ENCODE measurements around the gene TMED8. TPM values are rescaled to one million over a fixed set of nuclear protein-coding genes. Genes with fewer than 3 reads are reported as not detected.
A peak's percentile ranks its signal among the peaks of the same experiment; 100 is the strongest.

Gene TMED8
- total RNA-seq, 1 donor from 2014 or later, result 4.8 TPM

- ATAC-seq (ENCODE audit: poor library complexity) (no peak), DNase-seq (no peak)
- intact Hi-C loops (cut with DNase I), result loop anchor here (10.0 kb wide), 1 partner anchor 436 kb away; no protein-coding TSS in a partner anchor
These were observed 65.7 kb downstream of the TMED8 start for GRCh38 chr14:77311217-77311616.

GRCh38 chr14:77310026-77310425 is 66.9 kb downstream of the TMED8 start:
- intact Hi-C loops (cut with DNase I), result loop anchor here (10.0 kb wide), 1 partner anchor 435 kb away; no protein-coding TSS in a partner anchor
- DNase-seq, result no peak
- no peak for ATAC-seq (ENCODE audit: poor library complexity)

DNA sequence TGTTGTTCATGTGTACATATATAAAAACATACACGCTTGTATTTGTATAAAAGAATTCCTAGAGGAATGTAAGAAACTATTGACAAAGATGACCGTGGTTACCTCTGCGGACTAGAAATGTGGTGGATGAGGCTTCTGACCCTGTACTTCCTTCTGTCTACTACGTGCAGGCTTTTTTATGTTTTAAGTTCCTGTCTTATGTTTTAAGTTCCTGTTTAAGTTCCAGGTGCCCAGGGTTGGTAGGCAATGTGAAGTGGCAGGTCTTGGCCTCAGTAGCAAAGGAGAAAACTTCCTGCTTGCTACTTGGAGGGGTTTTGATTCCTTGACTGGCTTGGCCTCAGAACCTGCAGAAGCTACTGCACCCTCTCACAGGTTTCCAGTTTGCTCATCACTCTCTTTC is 67.8 kb downstream of the TMED8 start:
- intact Hi-C loops (cut with DNase I), result no loop called here
- ATAC-seq (ENCODE audit: poor library complexity) (no peak), DNase-seq (no peak)

DNA sequence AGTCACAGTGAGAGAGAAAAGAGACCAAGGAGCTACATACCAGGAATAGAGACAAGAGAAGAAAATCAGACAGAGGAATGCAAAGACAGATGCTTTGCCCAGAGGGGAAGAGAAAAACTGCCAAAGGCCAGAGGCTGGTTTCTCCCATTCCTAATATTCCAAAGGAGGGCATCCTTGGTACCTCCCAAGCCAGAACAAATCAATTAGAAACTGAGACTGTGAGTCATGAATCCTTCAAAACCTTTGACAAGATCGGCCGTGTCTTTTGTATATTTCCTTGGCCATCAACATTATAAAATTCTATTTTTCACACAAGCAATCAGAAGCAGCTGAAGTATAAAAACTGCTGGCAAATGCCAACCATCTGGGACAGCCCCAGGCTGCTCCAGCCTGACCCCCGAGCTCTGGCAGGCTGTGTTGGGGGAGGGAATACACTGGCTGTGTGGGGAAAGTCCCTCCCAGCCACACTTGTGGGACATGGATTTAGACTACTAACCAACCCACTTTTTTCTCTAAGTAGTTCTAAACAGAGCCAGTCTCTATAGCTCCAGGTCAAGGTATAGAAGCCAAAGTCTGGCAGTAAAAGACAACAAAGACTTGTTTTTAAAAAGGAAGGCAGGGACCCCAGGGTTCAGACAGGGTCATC is 69.9 kb downstream of the TMED8 start:
- ATAC-seq (ENCODE audit: poor library complexity), result no peak
- intact Hi-C loops (cut with DNase I), result no loop called here
- no peak for DNase-seq

DNA sequence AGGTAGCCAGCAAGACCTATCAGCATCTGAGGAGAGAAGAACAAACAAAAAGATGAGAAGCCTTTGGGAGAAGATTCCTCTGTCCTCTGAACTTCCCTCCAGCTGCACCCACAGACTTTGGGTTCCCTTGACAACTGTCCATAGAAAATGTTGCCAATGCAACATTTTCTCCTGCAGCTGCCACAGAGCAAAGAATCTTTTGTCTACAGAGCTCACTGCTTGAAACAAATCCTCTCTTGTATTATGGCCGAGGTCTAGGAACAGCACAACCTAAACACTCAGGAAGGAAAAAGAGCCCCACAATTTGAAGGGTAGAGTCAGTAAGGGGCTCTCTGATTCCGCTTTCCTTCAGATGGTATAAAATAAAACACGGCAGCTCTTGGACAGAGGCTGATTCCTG is 70.5 kb downstream of the TMED8 start:
- ATAC-seq (ENCODE audit: poor library complexity), result no peak
- DNase-seq, result no peak
- intact Hi-C loops (cut with DNase I), result no loop called here

DNA sequence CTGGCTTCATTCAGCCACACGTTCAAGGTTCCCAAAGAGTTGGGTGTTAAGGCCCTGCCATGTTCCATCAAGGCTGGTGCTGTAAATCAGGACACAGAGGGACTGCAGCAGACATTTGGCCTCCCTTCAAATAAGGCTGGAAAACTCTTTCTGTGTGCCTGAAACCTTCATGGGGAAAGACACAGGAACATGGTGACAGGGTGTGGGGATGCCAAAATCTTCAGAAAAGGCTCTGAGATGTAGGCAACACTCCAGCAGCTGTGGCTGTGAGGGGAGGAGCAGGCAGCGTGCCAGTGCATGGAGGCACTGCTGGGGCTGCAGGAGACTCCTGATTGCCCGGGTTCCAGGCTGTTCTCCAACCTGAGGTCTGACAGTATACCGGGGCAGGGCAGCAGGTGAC is 71.2 kb downstream of the TMED8 start:
- intact Hi-C loops (cut with DNase I), result no loop called here
- DNase-seq (no peak), ATAC-seq (ENCODE audit: poor library complexity) (no peak)

- ATAC-seq (ENCODE audit: poor library complexity) (no peak), DNase-seq (no peak)
- intact Hi-C loops (cut with DNase I), result no loop called here
These were observed 73.3 kb downstream of the TMED8 start for GRCh38 chr14:77303417-77304156.

DNA sequence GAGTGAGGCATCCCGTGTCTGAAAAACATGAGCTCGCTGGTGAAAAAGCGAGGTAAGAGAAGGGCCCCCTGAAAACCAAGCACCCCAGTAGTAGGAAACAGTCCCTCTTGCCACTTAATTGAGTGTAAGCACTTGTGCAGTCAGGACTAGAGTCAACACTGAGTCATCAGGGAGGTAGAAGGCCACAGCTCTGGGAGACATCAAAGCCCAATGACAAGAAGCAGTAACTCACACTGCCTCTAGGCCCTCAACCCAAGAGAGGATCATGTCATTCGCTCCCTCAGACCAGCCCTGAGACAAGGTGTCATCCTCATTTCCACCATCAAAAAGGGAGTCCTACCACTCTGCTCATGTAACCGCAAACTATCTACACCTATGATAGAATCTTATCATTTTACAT is 74.0 kb downstream of the TMED8 start:
- no peak for ATAC-seq (ENCODE audit: poor library complexity)
- intact Hi-C loops (cut with DNase I), result no loop called here

GRCh38 chr14:77301103-77301502 is 75.8 kb downstream of the TMED8 start:
- DNase-seq (peak; percentile 79), ATAC-seq (ENCODE audit: poor library complexity) (peak; percentile 77)
- intact Hi-C loops (cut with DNase I), result no loop called here

More for the DNA sequence above, 74.0 kb downstream of the TMED8 start:
- no peak for DNase-seq

GRCh38 chr14:77299771-77300170 is 77.1 kb downstream of the TMED8 start:
- intact Hi-C loops (cut with DNase I), result no loop called here
- DNase-seq (no peak), ATAC-seq (ENCODE audit: poor library complexity) (peak; percentile 20)

- intact Hi-C loops (cut with DNase I), result no loop called here
- DNase-seq (no peak), ATAC-seq (ENCODE audit: poor library complexity) (no peak)
These were observed 80.0 kb downstream of the TMED8 start for GRCh38 chr14:77296906-77297305.

DNA sequence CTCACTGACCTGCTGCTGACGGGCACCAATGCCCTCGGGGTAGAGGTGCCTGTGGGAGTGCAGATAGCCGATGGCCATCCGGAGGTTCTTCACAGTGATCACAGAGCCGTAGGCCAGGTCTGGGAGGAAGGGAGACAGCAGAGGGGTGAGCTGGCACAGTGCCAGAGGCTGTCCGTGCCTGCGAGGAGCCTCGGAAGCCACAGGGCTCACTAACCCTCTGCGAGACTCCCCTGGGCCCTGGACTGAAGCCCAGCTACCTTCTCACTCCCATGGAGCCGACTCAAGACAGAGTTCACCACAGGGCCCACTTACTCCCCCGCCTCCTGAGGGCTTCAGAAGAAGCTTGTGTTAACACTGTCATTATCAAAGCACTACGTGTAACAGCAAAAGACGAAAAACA is 80.7 kb downstream of the TMED8 start:
- intact Hi-C loops (cut with DNase I), result no loop called here
- DNase-seq (no peak), ATAC-seq (ENCODE audit: poor library complexity) (no peak)

DNA sequence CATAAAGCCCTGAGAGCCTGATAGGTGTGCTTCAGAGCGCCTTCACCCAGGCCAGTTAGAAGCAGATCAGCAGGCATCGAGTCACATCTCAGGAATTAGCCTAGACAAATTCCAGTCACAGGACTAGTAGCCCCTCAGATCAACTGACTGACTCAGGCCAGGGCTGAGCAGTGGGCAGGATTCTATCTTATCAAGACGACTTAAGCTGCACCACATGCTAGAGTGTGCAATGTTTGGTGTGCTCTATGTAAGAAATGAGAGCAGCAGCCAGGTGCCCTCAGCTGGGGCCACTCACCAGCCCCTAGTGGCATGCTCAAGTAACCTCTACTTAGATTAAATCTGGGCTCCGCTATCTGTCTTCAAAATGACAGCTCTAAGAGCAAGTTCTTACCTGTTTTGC is 86.2 kb downstream of the TMED8 start:
- DNase-seq, result no peak
- ATAC-seq (ENCODE audit: poor library complexity), result no peak
- intact Hi-C loops (cut with DNase I), result no loop called here

GRCh38 chr14:77286576-77286975 is 90.3 kb downstream of the TMED8 start:
- intact Hi-C loops (cut with DNase I), result no loop called here
- ATAC-seq (ENCODE audit: poor library complexity) (no peak), DNase-seq (no peak)

Other genes with a start within 250 kb of the TMED8 start
- gene ZDHHC22, start 235.3 kb downstream of the TMED8 start, total RNA-seq, result not detected
- gene TMEM63C, start 195.3 kb downstream of the TMED8 start, total RNA-seq, result 2.9 TPM
- not detected for gene NGB, start 105.9 kb downstream of the TMED8 start, total RNA-seq
- 19.7 TPM for gene POMT2, start 56.2 kb downstream of the TMED8 start, total RNA-seq
- 14.9 TPM for gene GSTZ1, start 56.1 kb downstream of the TMED8 start, total RNA-seq
- gene SAMD15, start 285 bp upstream of the TMED8 start, total RNA-seq, result not detected
- gene NOXRED1, start 46.4 kb upstream of the TMED8 start, total RNA-seq, result not detected
- 10.9 TPM for gene VIPAS39, start 80.5 kb upstream of the TMED8 start, total RNA-seq
- gene AHSA1, start 81.0 kb upstream of the TMED8 start, total RNA-seq, result 205 TPM
- gene ISM2, start 121.7 kb upstream of the TMED8 start, total RNA-seq, result not detected
- gene SPTLC2, start 239.5 kb upstream of the TMED8 start, total RNA-seq, result 10.2 TPM

All from Right ventricle myocardium superior (tissue), 1 donor.